Erythroblast (primary cell): ENCODE results near the gene C6orf141.
"Not testable (repeated sequence)": the region's sequence is repeated elsewhere in the genome, so short reads cannot be mapped to it uniquely, and the experiment has no call there.

Experiments used
- DNase-seq, 2 experiments: peaks; one replicate each; lab custom pipeline; 2025; lab: John Stamatoyannopoulos, UW
- GATA1 ChIP-seq: IDR thresholded peaks from 2 replicates; pipeline ENCODE4 v1.6.1; 2011; ENCODE audit warnings: low read depth, mild to moderate bottlenecking, control low read depth, low read length, moderate library complexity
- POLR2A ChIP-seq: IDR thresholded peaks from 2 replicates; pipeline ENCODE4 v1.6.1; 2011; ENCODE audit warnings: mild to moderate bottlenecking, low read length

Gene C6orf141

GRCh38 chr6:49570474-49571079, 20.1 kb downstream of the C6orf141 start:
- TF ChIP-seq POLR2A (no peak), GATA1 (no peak)
- no peak for DNase-seq

GRCh38 chr6:49576618-49577017, 26.1 kb downstream of the C6orf141 start:
- no peak for DNase-seq
- no peak for TF ChIP-seq GATA1

GRCh38 chr6:49579649-49580048, 29.2 kb downstream of the C6orf141 start:
- no peak for DNase-seq
- TF ChIP-seq GATA1, result no peak
- TF ChIP-seq POLR2A, result no peak

- no peak for TF ChIP-seq POLR2A
- no peak for TF ChIP-seq GATA1
- no peak for DNase-seq
Observed at GRCh38 chr6:49582529-49582928, 32.1 kb downstream of the C6orf141 start.

GRCh38 chr6:49587262-49587661, 36.8 kb downstream of the C6orf141 start:
- DNase-seq, result not testable (repeated sequence)
